HEK293T (cell line): Measurements from ENCODE around the gene SLFN11.

Source experiments
- HDGF ChIP-seq: fragments of 450-650 bp; IDR thresholded peaks from 2 replicates; pipeline ENCODE4 v1.6.1; 2017; ENCODE audit warnings: antibody characterized with exemption, borderline replicate concordance
- NFRKB ChIP-seq: fragments of 450-650 bp; IDR thresholded peaks from 2 replicates; pipeline ENCODE4 v1.6.1; 2016; ENCODE audit warnings: mild to moderate bottlenecking, moderate library complexity
- SP1 ChIP-seq: fragments of 450-650 bp; IDR thresholded peaks from 2 replicates; pipeline ENCODE4 v1.6.1; 2017
- SUZ12 ChIP-seq: fragments of 450-650 bp; IDR thresholded peaks from 2 replicates; pipeline ENCODE4 v1.6.1; 2016; ENCODE audit warnings: mild to moderate bottlenecking
- TF ChIP-seq, protein P1 (sequence below): fragments of 450-650 bp; IDR thresholded peaks from 2 replicates; pipeline ENCODE4 v1.6.1; 2016

DNA sequence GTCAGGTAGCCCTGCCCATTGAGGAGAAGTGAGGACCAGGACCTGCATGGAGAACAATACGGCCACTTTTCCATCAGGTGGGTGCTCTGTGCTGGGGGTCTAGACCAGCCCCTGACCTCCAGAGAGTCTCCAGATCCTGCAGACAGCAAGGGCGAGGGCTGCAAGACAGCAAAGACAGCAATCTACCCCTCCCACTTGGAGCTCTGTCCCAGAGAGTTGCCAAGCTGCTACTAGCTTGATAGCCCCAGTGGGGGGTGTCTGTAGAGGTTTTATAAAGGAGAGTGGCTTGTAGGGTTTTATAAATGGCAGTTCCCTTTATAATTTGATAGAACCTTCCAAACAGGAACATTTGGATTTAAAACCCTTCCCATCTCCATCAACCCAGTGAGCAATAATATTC lies 16.7 kb upstream of the SLFN11 start:
- TF ChIP-seq HDGF (no peak), SP1 (no peak), SUZ12 (no peak), NFRKB (no peak)
- TF ChIP-seq, protein P1, sequence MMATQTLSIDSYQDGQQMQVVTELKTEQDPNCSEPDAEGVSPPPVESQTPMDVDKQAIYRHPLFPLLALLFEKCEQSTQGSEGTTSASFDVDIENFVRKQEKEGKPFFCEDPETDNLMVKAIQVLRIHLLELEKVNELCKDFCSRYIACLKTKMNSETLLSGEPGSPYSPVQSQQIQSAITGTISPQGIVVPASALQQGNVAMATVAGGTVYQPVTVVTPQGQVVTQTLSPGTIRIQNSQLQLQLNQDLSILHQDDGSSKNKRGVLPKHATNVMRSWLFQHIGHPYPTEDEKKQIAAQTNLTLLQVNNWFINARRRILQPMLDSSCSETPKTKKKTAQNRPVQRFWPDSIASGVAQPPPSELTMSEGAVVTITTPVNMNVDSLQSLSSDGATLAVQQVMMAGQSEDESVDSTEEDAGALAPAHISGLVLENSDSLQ: no peak
